Naive thymus-derived CD4-positive, alpha-beta T cell (primary cell): ENCODE results near the gene CDH23. TPM values are rescaled to one million over a fixed set of nuclear protein-coding genes. Genes with fewer than 3 reads are reported as not detected.

Experiments used
- ATAC-seq: fragments of 150-1000 bp; cut with Tn5 transposase; 2 replicates; pipeline ENCODE4 v1.10.0; 2021; ENCODE audit warnings: mild to moderate bottlenecking, moderate library complexity
- CTCF ChIA-PET: fragments of 350-600 bp; sonication (Branson Sonifier 250); formaldehyde crosslinking; loops from one replicate; lab custom pipeline; 2021; ENCODE audit warnings: antibody characterized with exemption; lab: Charles Lee
- POLR2A ChIA-PET: fragments of 350-600 bp; sonication (Branson Sonifier 250); formaldehyde crosslinking; loops from one replicate; lab custom pipeline; 2021; ENCODE audit warnings: antibody characterized with exemption, inconsistent platforms; lab: Charles Lee
- DNase-seq, 9 donors: peaks; one replicate each; pipeline versions ENCODE4 v3.0.0 to v3.0.0-alpha.2; 2020 to 2022; ENCODE audit warnings: mixed read lengths in 1 of 9
- H3K27ac ChIP-seq: one replicate; pipeline ENCODE4 v1.7.0; 2013; ENCODE audit warnings: mild to moderate bottlenecking, low read depth, low read length, moderate library complexity
- H3K27me3 ChIP-seq, 2 donors: one replicate each; pipeline ENCODE4 v1.7.0; 2013; ENCODE audit warnings: low read length in 2 of 2, mild to moderate bottlenecking in 2 of 2, moderate library complexity in 2 of 2; ENCODE audit not compliant: control insufficient read depth in 2 of 2, insufficient read depth in 2 of 2
- H3K36me3 ChIP-seq, 3 experiments: 1 replicate in 2 of 3; 2 replicates in 1 of 3; pipeline ENCODE4 v1.7.0; 2013; ENCODE audit warnings: low read length in 3 of 3, mild to moderate bottlenecking in 3 of 3, moderate library complexity in 1 of 3; ENCODE audit not compliant: insufficient read depth in 3 of 3, control insufficient read depth in 2 of 3
- H3K4me1 ChIP-seq, 2 donors: one replicate each; pipeline ENCODE4 v1.7.0; 2013; ENCODE audit warnings: low read length in 2 of 2, mild to moderate bottlenecking in 2 of 2, moderate library complexity in 1 of 2; ENCODE audit not compliant: control insufficient read depth in 2 of 2, insufficient read depth in 2 of 2
- H3K4me3 ChIP-seq: 2 replicates; pipeline ENCODE4 v1.7.0; 2013; ENCODE audit warnings: mild to moderate bottlenecking, low read length
- H3K9me3 ChIP-seq, 3 experiments: 1 replicate in 2 of 3; 2 replicates in 1 of 3; pipeline ENCODE4 v1.7.0; 2013; ENCODE audit warnings: low read length in 3 of 3; ENCODE audit not compliant: control insufficient read depth in 2 of 3
- H3K27ac Mint-ChIP-seq, 9 donors: one replicate each; pipeline ENCODE4 v1.8.0; 2020 to 2022; ENCODE audit warnings: mixed read lengths in 9 of 9, mild to moderate bottlenecking in 8 of 9, moderate library complexity in 5 of 9, inconsistent platforms in 2 of 9
- H3K27me3 Mint-ChIP-seq, 5 donors: one replicate each; pipeline ENCODE4 v1.8.0; 2021 to 2022; ENCODE audit warnings: mixed read lengths in 5 of 5, mild to moderate bottlenecking in 1 of 5
- H3K36me3 Mint-ChIP-seq, 5 donors: one replicate each; pipeline ENCODE4 v1.8.0; 2020 to 2022; ENCODE audit warnings: mixed read lengths in 5 of 5, mild to moderate bottlenecking in 3 of 5, inconsistent platforms in 1 of 5
- H3K4me1 Mint-ChIP-seq, 7 donors: one replicate each; pipeline ENCODE4 v1.8.0; 2020 to 2022; ENCODE audit warnings: mixed read lengths in 7 of 7, mild to moderate bottlenecking in 3 of 7, inconsistent platforms in 1 of 7
- H3K4me3 Mint-ChIP-seq, 10 donors: one replicate each; pipeline ENCODE4 v1.8.0; 2020 to 2022; ENCODE audit warnings: mild to moderate bottlenecking in 10 of 10, mixed read lengths in 10 of 10, moderate library complexity in 6 of 10, inconsistent platforms in 2 of 10
- H3K9me3 Mint-ChIP-seq, 11 donors: one replicate each; pipeline ENCODE4 v1.8.0; 2020 to 2022; ENCODE audit warnings: mixed read lengths in 11 of 11, mild to moderate bottlenecking in 4 of 11, inconsistent platforms in 1 of 11, moderate library complexity in 1 of 11
- intact Hi-C, 2 donors: fragments of 100-400 bp; cut with micrococcal nuclease; formaldehyde crosslinking; loops; one replicate each; pipeline ENCODE4 v1.15.1; 2023
- polyA plus RNA-seq, 2 donors: library from polyadenylated mRNA; unstranded; fragments of 300-500 nt; fragmentation: Illumina TruSeq; gene quantifications; one replicate each; pipeline ENCODE4 v1.2.3, GENCODE V29; 2021
- total RNA-seq, 6 experiments: library from RNA in 5 of 6; stranded (reverse) in 5 of 6; gene quantifications; 1 replicate in 5 of 6; 2 replicates in 1 of 6; pipeline ENCODE4 v1.2.3 and lab custom pipeline; 2021 to 2026

CDH23 gene
- total and polyA plus RNA-seq, 7 experiments from 2014 or later, result 1.1 to 18.3 (median 7.9) TPM

GRCh38 chr10:71371750-71372166 is 25.0 kb upstream of the CDH23 start:
- ATAC-seq (peak; percentile 60), DNase-seq (no peak)
- H3K36me3 ChIP-seq, result no peaks in the 10 kb centered on the region
- Mint-ChIP-seq H3K36me3 (no peaks in the 10 kb centered on the region), H3K27me3 (peaks cover 0 to 13% (median 8%) of the 10 kb centered on the region in 5 donors), H3K4me3 (no peak overlapping the region), H3K27ac (no peak overlapping the region), H3K4me1 (peaks cover 0 to 10% (median 0%) of the 10 kb centered on the region in 7 donors), H3K9me3 (no peaks in the 10 kb centered on the region)
- intact Hi-C loops, result loop anchor here in 1 of 2 donors (10.0 kb wide), 1 partner anchor 983 kb away; the partner anchor contains the start of gene DNAJB12
- H3K27ac ChIP-seq, result no peak overlapping the region
- no peak overlapping the region for H3K4me3 ChIP-seq
- no peaks in the 10 kb centered on the region for H3K4me1 ChIP-seq
- H3K9me3 ChIP-seq, result no peaks in the 10 kb centered on the region
- CTCF ChIA-PET, result no interaction called here
- no peaks in the 10 kb centered on the region for H3K27me3 ChIP-seq
- POLR2A ChIA-PET, result no interaction called here

- DNase-seq, result no peak
- Histone ChIP-seq H3K4me3 (no peak overlapping the region), H3K27ac (no peak overlapping the region), H3K9me3 (no peaks in the 10 kb centered on the region), H3K4me1 (peaks cover 0 to 4% of the 10 kb centered on the region in 2 donors), H3K36me3 (peaks cover 0 to 3% (median 0%) of the 10 kb centered on the region in 3 experiments), H3K27me3 (no peaks in the 10 kb centered on the region)
- ChIA-PET CTCF (no interaction called here), POLR2A (interaction anchor here (0.7 kb wide), 1 partner anchor 14 kb away, joined by 3 read pairs; no protein-coding TSS in a partner anchor)
- intact Hi-C loops, result loop anchor here in 1 of 2 donors (10.0 kb wide), 1 partner anchor 982 kb away; the partner anchor contains the start of gene DNAJB12
- no peak overlapping the region for H3K4me3 Mint-ChIP-seq
- no peak for ATAC-seq
- no peaks in the 10 kb centered on the region for H3K36me3 Mint-ChIP-seq
- peaks cover 5 to 16% (median 6%) of the 10 kb centered on the region in 7 donors for H3K4me1 Mint-ChIP-seq
- H3K27ac Mint-ChIP-seq, result no peak overlapping the region
- H3K9me3 Mint-ChIP-seq, result no peaks in the 10 kb centered on the region
- H3K27me3 Mint-ChIP-seq, result peaks cover 0 to 13% (median 8%) of the 10 kb centered on the region in 5 donors
These were observed 23.7 kb upstream of the CDH23 start for GRCh38 chr10:71372882-71373495.

- Mint-ChIP-seq H3K4me3 (peak overlapping the region in 1 of 10 donors; percentile 25), H3K9me3 (no peaks in the 10 kb centered on the region), H3K4me1 (peaks cover 5 to 16% (median 6%) of the 10 kb centered on the region in 7 donors), H3K36me3 (no peaks in the 10 kb centered on the region), H3K27ac (peak overlapping the region in 2 of 9 donors; percentile 17 to 77), H3K27me3 (peaks cover 0 to 12% (median 7%) of the 10 kb centered on the region in 5 donors)
- H3K4me3 ChIP-seq, result no peak overlapping the region
- intact Hi-C loops, result loop anchor here in 1 of 2 donors (10.0 kb wide), 1 partner anchor 980 kb away; the partner anchor contains the start of gene DNAJB12
- no peaks in the 10 kb centered on the region for H3K27me3 ChIP-seq
- ChIA-PET CTCF (interaction anchor here (1.3 kb wide), 1 partner anchor 10 kb away, joined by 4 read pairs; no protein-coding TSS in a partner anchor), POLR2A (no interaction called here)
- no peaks in the 10 kb centered on the region for H3K9me3 ChIP-seq
- DNase-seq, result no peak
- ATAC-seq, result no peak
- peaks cover 0 to 3% (median 0%) of the 10 kb centered on the region in 3 experiments for H3K36me3 ChIP-seq
- peaks cover 0 to 4% of the 10 kb centered on the region in 2 donors for H3K4me1 ChIP-seq
- no peak overlapping the region for H3K27ac ChIP-seq
These were observed 22.1 kb upstream of the CDH23 start for GRCh38 chr10:71374481-71375233.

- no peaks in the 10 kb centered on the region for H3K9me3 ChIP-seq
- peaks cover 0 to 4% of the 10 kb centered on the region in 2 donors for H3K4me1 ChIP-seq
- POLR2A ChIA-PET, result interaction anchor here (1.7 kb wide), 1 partner anchor 11 kb away, joined by 8 read pairs; no protein-coding TSS in a partner anchor
- no peaks in the 10 kb centered on the region for H3K36me3 Mint-ChIP-seq
- peak overlapping the region in 4 of 9 donors; percentile 19 to 77 (median 36) for H3K27ac Mint-ChIP-seq
- H3K4me1 Mint-ChIP-seq, result peaks cover 5 to 16% (median 6%) of the 10 kb centered on the region in 7 donors
- H3K4me3 ChIP-seq, result no peak overlapping the region
- peak overlapping the region in 9 of 10 donors; percentile 43 to 86 (median 68) for H3K4me3 Mint-ChIP-seq
- ATAC-seq (no peak), DNase-seq (no peak)
- intact Hi-C loops, result loop anchor here in 1 of 2 donors (10.0 kb wide), 1 partner anchor 979 kb away; the partner anchor contains the start of gene DNAJB12
- peaks cover 0 to 3% (median 0%) of the 10 kb centered on the region in 3 experiments for H3K36me3 ChIP-seq
- H3K27me3 ChIP-seq, result no peaks in the 10 kb centered on the region
- no peaks in the 10 kb centered on the region for H3K9me3 Mint-ChIP-seq
- peaks cover 0 to 9% (median 6%) of the 10 kb centered on the region in 5 donors for H3K27me3 Mint-ChIP-seq
- H3K27ac ChIP-seq, result no peak overlapping the region
- CTCF ChIA-PET, result interaction anchor here (0.6 to 1.3 kb wide), 4 partner anchors 9 to 331 kb away, joined by 3 to 4 read pairs (median 3); no protein-coding TSS in a partner anchor
These were observed 20.8 kb upstream of the CDH23 start for GRCh38 chr10:71375952-71376351.

- Mint-ChIP-seq H3K27ac (peak overlapping the region in 2 of 9 donors; percentile 43 to 73), H3K36me3 (no peaks in the 10 kb centered on the region), H3K4me1 (peaks cover 5 to 12% (median 6%) of the 10 kb centered on the region in 7 donors), H3K27me3 (peaks cover 0 to 4% (median 0%) of the 10 kb centered on the region in 5 donors), H3K9me3 (peaks cover 0 to 1% (median 0%) of the 10 kb centered on the region in 11 donors), H3K4me3 (peak overlapping the region in 2 of 10 donors; percentile 1 to 25)
- no peak overlapping the region for H3K4me3 ChIP-seq
- H3K27ac ChIP-seq, result no peak overlapping the region
- peaks cover 0 to 4% of the 10 kb centered on the region in 2 donors for H3K4me1 ChIP-seq
- POLR2A ChIA-PET, result interaction anchor here (1.0 kb wide), 1 partner anchor 14 kb away, joined by 3 read pairs; no protein-coding TSS in a partner anchor
- ATAC-seq, result no peak
- DNase-seq, result no peak
- peaks cover 0 to 3% (median 0%) of the 10 kb centered on the region in 3 experiments for H3K36me3 ChIP-seq
- no peaks in the 10 kb centered on the region for H3K9me3 ChIP-seq
- no peaks in the 10 kb centered on the region for H3K27me3 ChIP-seq
- intact Hi-C loops, result loop anchor here in 1 of 2 donors (10.0 kb wide), 1 partner anchor 976 kb away; the partner anchor contains the start of gene DNAJB12
- CTCF ChIA-PET, result interaction anchor here (0.9 to 1.0 kb wide), 2 partner anchors 61 to 432 kb away, joined by 3 to 4 read pairs; no protein-coding TSS in a partner anchor
These were observed 18.2 kb upstream of the CDH23 start for GRCh38 chr10:71378336-71379117.
